Suppressor macrophage treated with lipopolysaccharide for 4 hours (primary cell): Measurements from ENCODE around the gene CYP4V2.

Experiments
- DNase-seq: peaks from one replicate; pipeline ENCODE4 v3.0.0-alpha.2; 2020

CYP4V2 gene

GRCh38 chr4:186189656-186190055 lies 1.7 kb upstream of the CYP4V2 start:
- DNase-seq, result no peak

DNA sequence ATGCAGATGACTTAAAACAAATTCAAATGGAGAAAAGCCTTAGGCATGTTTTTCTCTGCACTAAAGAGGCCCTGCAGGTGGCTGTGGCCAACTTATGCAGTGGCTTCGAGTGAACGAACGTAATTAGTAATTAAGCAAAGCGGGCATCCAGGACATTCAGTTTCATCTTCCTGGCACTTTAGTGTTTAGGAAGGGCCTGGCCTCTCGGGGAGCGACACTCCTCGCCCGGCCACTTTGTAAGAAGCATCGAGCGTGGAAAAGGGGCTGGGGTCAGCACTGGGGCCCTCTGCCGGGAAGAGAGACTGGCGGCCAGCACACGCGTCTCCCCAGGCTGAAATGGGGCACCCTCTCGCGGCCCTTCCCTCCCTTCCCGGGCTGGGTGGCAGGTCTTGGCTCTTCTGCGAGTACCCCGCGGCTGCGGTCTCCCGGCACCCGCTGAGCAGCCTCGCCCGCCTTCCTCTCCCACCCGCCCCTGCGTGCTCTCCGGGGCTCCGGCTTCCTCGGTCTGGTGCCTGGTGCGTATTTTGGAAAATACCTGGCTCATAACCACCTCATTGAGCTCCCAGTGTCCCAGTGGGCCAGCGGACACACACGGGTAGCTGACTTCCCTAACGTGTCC lies 677 bp upstream of the CYP4V2 start:
- DNase-seq, result peak; percentile 37

GRCh38 chr4:186192066-186192612 lies 772 bp downstream of the CYP4V2 start:
- DNase-seq, result peak; percentile 61

DNA sequence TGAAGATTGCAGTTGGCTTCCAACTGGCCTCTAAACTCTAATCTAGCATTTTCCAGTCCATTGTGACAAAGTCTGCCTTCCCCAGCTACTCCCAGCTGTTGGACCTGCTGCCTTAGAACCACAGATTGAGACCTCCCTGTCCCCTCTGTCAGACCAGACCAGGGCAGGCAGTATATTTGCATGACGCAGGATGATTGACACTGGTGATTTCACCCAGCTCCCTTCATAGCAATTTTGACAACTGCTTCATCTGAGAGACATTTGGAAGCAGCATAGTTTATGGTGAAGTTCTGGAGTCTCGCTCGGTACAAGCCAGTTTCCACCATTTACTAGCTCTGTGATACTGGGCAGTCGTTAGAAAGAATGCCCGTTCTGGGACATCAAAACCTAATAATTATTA lies 2.5 kb downstream of the CYP4V2 start:
- no peak for DNase-seq

GRCh38 chr4:186196063-186196462 lies 4.7 kb downstream of the CYP4V2 start:
- DNase-seq, result no peak

DNA sequence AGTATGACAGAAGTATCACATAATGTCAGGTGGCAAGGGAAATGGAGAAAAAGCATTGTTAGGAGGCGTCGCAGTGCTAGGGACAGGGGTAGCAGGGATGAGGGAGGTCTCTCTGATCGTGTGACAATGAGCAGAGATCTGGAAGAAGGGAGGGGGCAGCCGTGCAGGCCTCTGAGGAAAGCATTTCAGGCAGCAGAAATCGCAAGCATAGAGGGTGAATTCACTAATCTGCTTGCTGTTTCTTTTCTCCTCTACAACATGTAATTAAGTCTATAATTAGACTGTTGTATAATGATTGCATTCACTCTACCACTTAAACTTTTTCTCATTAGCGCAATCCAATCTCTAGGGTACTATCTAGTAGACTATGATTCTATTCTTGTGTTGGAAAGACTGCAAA lies 9.1 kb downstream of the CYP4V2 start:
- no peak for DNase-seq

DNA sequence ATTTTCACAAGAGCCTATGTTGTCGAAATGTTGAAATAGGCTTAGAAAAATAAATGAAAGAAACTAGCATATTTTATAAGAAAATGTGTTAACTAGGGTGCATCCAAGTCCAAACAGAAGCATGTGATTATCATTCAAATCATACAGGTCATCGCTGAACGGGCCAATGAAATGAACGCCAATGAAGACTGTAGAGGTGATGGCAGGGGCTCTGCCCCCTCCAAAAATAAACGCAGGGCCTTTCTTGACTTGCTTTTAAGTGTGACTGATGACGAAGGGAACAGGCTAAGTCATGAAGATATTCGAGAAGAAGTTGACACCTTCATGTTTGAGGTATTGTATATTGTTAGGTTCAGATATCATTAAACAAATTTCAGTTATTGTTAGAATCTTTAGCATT lies 9.6 kb downstream of the CYP4V2 start:
- no peak for DNase-seq

- peak; percentile 32 for DNase-seq
These were observed 10.3 kb downstream of the CYP4V2 start for GRCh38 chr4:186201535-186202230.

GRCh38 chr4:186202490-186203140 lies 11.2 kb downstream of the CYP4V2 start:
- DNase-seq, result no peak

DNA sequence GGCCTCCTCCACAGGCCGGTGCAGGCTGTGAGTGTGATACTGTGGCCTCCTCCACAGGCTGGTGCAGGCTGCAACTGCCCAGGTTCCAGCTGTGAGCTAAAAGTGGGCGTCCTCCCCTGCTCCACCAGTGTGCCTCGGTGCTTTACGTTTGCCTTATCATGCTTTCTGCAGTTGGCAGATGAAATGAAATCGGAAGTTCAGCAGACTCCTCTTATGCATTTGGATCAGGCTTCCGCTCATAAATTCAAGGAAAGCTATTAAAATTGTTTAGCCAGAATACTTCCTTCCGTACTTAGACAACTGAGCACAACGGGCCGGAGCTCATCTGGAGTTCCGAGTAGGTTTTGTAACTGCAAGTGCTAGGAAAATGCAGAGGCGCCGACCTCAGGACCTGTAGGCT lies 12.0 kb downstream of the CYP4V2 start:
- DNase-seq, result no peak

GRCh38 chr4:186204103-186204559 lies 12.8 kb downstream of the CYP4V2 start:
- DNase-seq, result no peak

- no peak for DNase-seq
These were observed 13.3 kb downstream of the CYP4V2 start for GRCh38 chr4:186204686-186205085.

GRCh38 chr4:186205156-186205555 lies 13.8 kb downstream of the CYP4V2 start:
- no peak for DNase-seq

GRCh38 chr4:186216465-186217024 lies 25.2 kb downstream of the CYP4V2 start:
- no peak for DNase-seq

GRCh38 chr4:186217733-186218293 lies 26.4 kb downstream of the CYP4V2 start:
- DNase-seq, result no peak

- no peak for DNase-seq
These were observed 30.3 kb downstream of the CYP4V2 start for GRCh38 chr4:186221624-186222023.

GRCh38 chr4:186225848-186226247 lies 34.5 kb downstream of the CYP4V2 start:
- DNase-seq, result no peak

GRCh38 chr4:186226521-186227189 lies 35.3 kb downstream of the CYP4V2 start:
- no peak for DNase-seq

GRCh38 chr4:186227221-186227620 lies 35.9 kb downstream of the CYP4V2 start, which contains the start of gene KLKB1:
TSS of gene KLKB1 (plus strand) at chr4:186227507. CDS start at chr4:186228196, 689 bp downstream.
- no peak for DNase-seq

DNA sequence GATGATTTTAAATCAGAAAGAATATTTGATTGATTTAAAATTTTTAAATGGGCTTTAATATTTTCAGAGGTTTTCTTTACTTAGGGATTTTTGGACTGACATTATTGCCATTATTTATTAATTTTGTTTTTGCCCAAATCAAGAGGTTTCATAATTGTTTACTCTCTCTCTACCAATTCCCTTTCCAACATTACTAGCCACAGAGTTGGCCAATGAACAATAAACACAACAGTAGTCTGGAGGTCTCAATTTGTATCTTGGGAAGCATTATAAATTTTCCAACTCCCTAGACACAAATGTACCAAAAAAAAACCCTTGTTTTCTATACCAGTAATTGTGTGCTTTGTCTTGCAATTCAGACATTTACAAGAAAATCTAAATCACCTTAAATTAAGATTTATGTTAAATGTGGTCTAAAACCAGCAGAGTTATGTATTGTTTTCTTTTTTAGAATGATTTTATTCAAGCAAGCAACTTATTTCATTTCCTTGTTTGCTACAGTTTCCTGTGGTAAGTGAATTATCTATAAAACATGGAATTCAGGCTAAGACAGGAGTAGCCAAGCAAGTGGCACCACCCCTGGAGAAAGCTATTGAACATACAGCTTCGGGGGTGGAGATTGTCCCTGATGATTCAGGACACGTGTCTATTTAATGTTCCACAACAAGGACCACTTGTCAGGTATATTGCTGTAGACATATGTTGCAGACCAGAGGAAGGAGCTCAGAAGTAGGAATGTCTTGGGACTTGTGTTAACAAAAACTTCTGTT lies 36.6 kb downstream of the CYP4V2 start:
- no peak for DNase-seq

- DNase-seq, result no peak
These were observed 37.1 kb downstream of the CYP4V2 start for GRCh38 chr4:186228514-186228894.

- no peak for DNase-seq
These were observed 43.0 kb downstream of the CYP4V2 start for GRCh38 chr4:186234367-186234766.
